ENCODE data around the gene GNB1L. TPM values are rescaled to one million over a fixed set of nuclear protein-coding genes. Genes with fewer than 3 reads are reported as not detected.

The GNB1L gene
- total RNA-seq, 5 donors from 2014 or later (not counting 1 experiment from before 2014, with no cell fraction given) = 4.8 to 13.7 (median 12.9) TPM

DNA sequence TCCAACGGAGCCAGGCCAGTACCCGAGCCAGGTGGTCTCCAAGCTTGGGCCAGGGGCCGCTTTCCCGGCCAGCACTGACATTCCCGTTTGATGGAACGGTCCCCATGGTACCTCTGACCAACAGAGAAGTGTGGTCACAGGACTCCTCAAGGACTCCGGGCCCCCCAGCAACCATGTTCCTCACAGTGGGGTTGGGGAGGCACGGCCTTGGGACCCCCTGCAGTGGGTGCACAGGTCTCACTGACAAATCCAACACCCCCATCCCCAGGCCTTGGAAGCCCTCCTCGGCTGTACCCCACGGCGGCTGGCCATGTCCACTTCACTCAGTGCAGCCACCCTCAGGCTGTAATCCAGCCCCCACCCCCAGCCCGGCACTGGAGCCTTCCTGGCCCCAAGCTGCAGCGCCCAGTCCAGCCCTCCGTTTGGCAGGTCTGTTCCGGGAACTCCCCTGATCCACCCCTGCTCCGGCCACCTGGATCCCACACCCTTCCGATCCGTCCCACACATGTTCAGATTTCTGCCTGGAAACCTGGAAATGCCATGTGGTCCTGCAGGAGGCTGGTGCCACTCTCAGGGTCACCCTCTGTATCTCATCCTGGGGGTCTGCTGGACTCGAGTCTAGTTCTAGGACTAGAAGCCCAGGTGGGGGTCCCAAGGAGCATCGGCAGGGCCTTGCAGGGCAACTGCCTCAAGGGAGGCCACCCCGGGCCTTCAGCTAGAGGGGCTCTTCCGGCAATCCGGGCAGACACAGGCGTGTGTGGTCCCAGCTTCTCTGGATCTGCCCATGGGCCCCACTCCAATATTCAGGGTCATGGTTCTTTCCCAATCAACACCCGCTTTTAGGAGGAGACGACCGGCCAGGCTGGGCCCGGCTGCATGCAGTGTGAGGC lies 67.5 kb downstream of the GNB1L start:
- peaks cover 0 to 17% of the 10 kb centered on the region in 2 experiments for H3K27me3 ChIP-seq (replicated peaks in 1 of 2; ENCODE audit: control insufficient read depth in 2 of 2, extremely low read depth in 1 of 2, insufficient read depth in 2 of 2, low read length in 1 of 2)
- POLR2A ChIA-PET = no interaction called here
- no peaks in the 10 kb centered on the region for H3K4me1 Mint-ChIP-seq
- no peak overlapping the region for H3K4me3 ChIP-seq (ENCODE audit: control insufficient read depth in 1 of 2, extremely low read depth in 1 of 2, low read length in 1 of 2)
- H3K9me3 ChIP-seq = no peaks in the 10 kb centered on the region
- DNase-seq = no peak
- over 99% methylated on average over 20 of the region's 28 CpGs for WGBS (ENCODE audit: insufficient coverage)
- peaks cover 38% of the 10 kb centered on the region for H3K36me3 Mint-ChIP-seq
- peaks cover 0 to 4% (median 4%) of the 10 kb centered on the region in 3 donors for H3K9me3 Mint-ChIP-seq
- H3K27ac ChIP-seq (ENCODE audit: low read length) = no peak overlapping the region
- H3K4me3 Mint-ChIP-seq = no peak overlapping the region
- CTCF ChIA-PET = no interaction called here
- H3K4me1 ChIP-seq (ENCODE audit: control insufficient read depth in 1 of 2, extremely low read depth in 1 of 2, insufficient read depth in 2 of 2, low read length in 2 of 2) = no peaks in the 10 kb centered on the region
- H3K27ac Mint-ChIP-seq = no peak overlapping the region
- H3K27me3 Mint-ChIP-seq = peaks cover 0 to 2% of the 10 kb centered on the region in 2 donors
- H3K36me3 ChIP-seq (ENCODE audit: control insufficient read depth in 2 of 2, extremely low read depth in 1 of 2, insufficient read depth in 1 of 2, low read length in 1 of 2) = peaks cover 0 to 3% of the 10 kb centered on the region in 2 donors
- ATAC-seq (replicated peaks in 1 of 4) = no peak

DNA sequence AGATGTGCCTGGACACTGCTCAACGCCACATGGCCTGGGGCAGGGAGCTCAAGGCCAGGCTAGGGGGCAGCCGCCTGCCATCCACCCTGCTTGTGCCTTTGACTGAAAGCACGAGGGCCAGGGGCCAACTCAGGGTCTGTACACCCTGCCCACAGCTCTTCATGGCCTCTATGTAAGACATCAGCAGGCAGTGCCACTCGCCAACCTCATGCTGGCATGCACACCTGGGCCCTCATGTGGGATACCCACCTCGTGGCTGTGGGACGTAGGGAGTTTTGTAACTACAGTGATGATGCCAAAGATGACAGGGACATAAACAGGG lies 68.4 kb downstream of the GNB1L start:
- no peak overlapping the region for H3K27ac ChIP-seq (ENCODE audit: low read length)
- 90% methylated on average over 6 of the region's 6 CpGs for WGBS (ENCODE audit: insufficient coverage)
- ChIA-PET POLR2A (no interaction called here), CTCF (no interaction called here)
- Mint-ChIP-seq H3K27me3 (peaks cover 0 to 4% of the 10 kb centered on the region in 2 donors), H3K9me3 (no peaks in the 10 kb centered on the region), H3K36me3 (peaks cover 28% of the 10 kb centered on the region), H3K4me1 (no peaks in the 10 kb centered on the region), H3K27ac (no peak overlapping the region), H3K4me3 (no peak overlapping the region)
- H3K9me3 ChIP-seq = no peaks in the 10 kb centered on the region
- peaks cover 0 to 17% of the 10 kb centered on the region in 2 experiments for H3K27me3 ChIP-seq (replicated peaks in 1 of 2; ENCODE audit: control insufficient read depth in 2 of 2, extremely low read depth in 1 of 2, insufficient read depth in 2 of 2, low read length in 1 of 2)
- no peaks in the 10 kb centered on the region for H3K4me1 ChIP-seq (ENCODE audit: control insufficient read depth in 1 of 2, extremely low read depth in 1 of 2, insufficient read depth in 2 of 2, low read length in 2 of 2)
- DNase-seq (no peak), ATAC-seq (replicated peaks in 1 of 4) (no peak)
- peaks cover 0 to 3% of the 10 kb centered on the region in 2 donors for H3K36me3 ChIP-seq (ENCODE audit: control insufficient read depth in 2 of 2, extremely low read depth in 1 of 2, insufficient read depth in 1 of 2, low read length in 1 of 2)
- H3K4me3 ChIP-seq (ENCODE audit: control insufficient read depth in 1 of 2, extremely low read depth in 1 of 2, low read length in 1 of 2) = no peak overlapping the region

- Mint-ChIP-seq H3K4me3 (no peak overlapping the region), H3K27ac (no peak overlapping the region), H3K9me3 (no peaks in the 10 kb centered on the region), H3K27me3 (peaks cover 0 to 4% of the 10 kb centered on the region in 2 donors), H3K36me3 (peaks cover 25% of the 10 kb centered on the region), H3K4me1 (peaks cover 0 to 3% (median 0%) of the 10 kb centered on the region in 3 donors)
- WGBS (ENCODE audit: insufficient coverage) = 86% methylated on average over 11 of the region's 22 CpGs
- ChIA-PET CTCF (no interaction called here), POLR2A (no interaction called here)
- ATAC-seq (replicated peaks in 1 of 4) = no peak
- H3K4me1 ChIP-seq (ENCODE audit: control insufficient read depth in 1 of 2, extremely low read depth in 1 of 2, insufficient read depth in 2 of 2, low read length in 2 of 2) = no peaks in the 10 kb centered on the region
- no peak overlapping the region for H3K27ac ChIP-seq (ENCODE audit: low read length)
- H3K4me3 ChIP-seq (ENCODE audit: control insufficient read depth in 1 of 2, extremely low read depth in 1 of 2, low read length in 1 of 2) = no peak overlapping the region
- no peaks in the 10 kb centered on the region for H3K9me3 ChIP-seq
- H3K36me3 ChIP-seq (ENCODE audit: control insufficient read depth in 2 of 2, extremely low read depth in 1 of 2, insufficient read depth in 1 of 2, low read length in 1 of 2) = peaks cover 0 to 3% of the 10 kb centered on the region in 2 donors
- H3K27me3 ChIP-seq (replicated peaks in 1 of 2; ENCODE audit: control insufficient read depth in 2 of 2, extremely low read depth in 1 of 2, insufficient read depth in 2 of 2, low read length in 1 of 2) = peaks cover 0 to 17% of the 10 kb centered on the region in 2 experiments
- DNase-seq = no peak
Observed at GRCh38 chr22:19785461-19786263, 69.0 kb downstream of the GNB1L start.

- peaks cover 6 to 11% (median 6%) of the 10 kb centered on the region in 3 donors for H3K4me1 Mint-ChIP-seq
- ATAC-seq (replicated peaks in 1 of 4) = no peak
- no peaks in the 10 kb centered on the region for H3K4me1 ChIP-seq (ENCODE audit: control insufficient read depth in 1 of 2, extremely low read depth in 1 of 2, insufficient read depth in 2 of 2, low read length in 2 of 2)
- peaks cover 15% of the 10 kb centered on the region for H3K36me3 Mint-ChIP-seq
- H3K27me3 ChIP-seq (replicated peaks in 1 of 2; ENCODE audit: control insufficient read depth in 2 of 2, extremely low read depth in 1 of 2, insufficient read depth in 2 of 2, low read length in 1 of 2) = peaks cover 0 to 19% of the 10 kb centered on the region in 2 experiments
- H3K27me3 Mint-ChIP-seq = peaks cover 3 to 13% of the 10 kb centered on the region in 2 donors
- no peak overlapping the region for H3K4me3 Mint-ChIP-seq
- no peak overlapping the region for H3K27ac Mint-ChIP-seq
- no peak overlapping the region for H3K27ac ChIP-seq (ENCODE audit: low read length)
- no peaks in the 10 kb centered on the region for H3K9me3 Mint-ChIP-seq
- WGBS (ENCODE audit: insufficient coverage) = 95% methylated on average over 28 of the region's 33 CpGs
- ChIA-PET CTCF (no interaction called here), POLR2A (no interaction called here)
- peaks cover 0 to 3% of the 10 kb centered on the region in 2 donors for H3K36me3 ChIP-seq (ENCODE audit: control insufficient read depth in 2 of 2, extremely low read depth in 1 of 2, insufficient read depth in 1 of 2, low read length in 1 of 2)
- no peaks in the 10 kb centered on the region for H3K9me3 ChIP-seq
- no peak overlapping the region for H3K4me3 ChIP-seq (ENCODE audit: control insufficient read depth in 1 of 2, extremely low read depth in 1 of 2, low read length in 1 of 2)
- no peak for DNase-seq
Observed at GRCh38 chr22:19784384-19785175, 70.1 kb downstream of the GNB1L start.

DNA sequence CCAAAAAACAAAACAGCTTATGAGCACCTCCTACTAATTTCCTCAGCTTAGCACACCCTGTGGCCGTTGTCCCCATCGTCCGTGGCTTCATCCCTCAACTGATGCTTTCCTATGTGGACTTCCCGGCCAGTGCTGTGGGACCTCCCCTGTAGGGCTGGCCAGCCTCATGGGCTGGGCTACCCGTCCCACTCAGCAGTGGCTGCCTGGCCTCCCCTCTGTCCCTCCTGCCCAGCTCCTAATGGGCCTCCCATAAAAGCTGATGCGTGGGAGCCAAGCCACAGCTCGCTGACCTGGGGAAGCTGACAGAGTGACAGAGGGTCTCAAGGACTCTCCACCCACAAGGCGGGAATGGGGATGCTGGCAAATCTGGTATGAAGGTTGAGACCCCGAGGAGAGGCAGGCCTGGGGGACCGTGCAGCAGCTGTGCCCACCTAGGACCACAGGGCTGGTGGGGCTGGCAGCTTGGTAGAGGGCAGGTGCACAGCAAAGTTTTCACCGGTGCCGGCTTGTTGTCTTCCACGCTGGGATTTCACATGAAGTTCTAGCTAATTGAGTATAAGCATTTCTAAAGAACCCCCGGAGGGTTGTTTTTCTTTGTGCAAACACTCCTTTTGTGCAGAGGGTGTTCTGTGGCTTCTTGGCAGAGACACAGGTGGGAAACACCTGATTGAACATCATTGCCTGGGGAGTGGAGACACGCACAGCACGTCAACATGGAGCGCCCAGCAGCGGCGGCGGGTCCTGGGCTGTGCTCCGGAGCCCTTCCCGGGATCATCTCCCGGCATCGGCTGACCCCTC lies 70.9 kb downstream of the GNB1L start:
- ATAC-seq (replicated peaks in 1 of 4) = no peak
- peaks cover 6 to 11% (median 6%) of the 10 kb centered on the region in 3 donors for H3K4me1 Mint-ChIP-seq
- POLR2A ChIA-PET = no interaction called here
- no peak for DNase-seq
- H3K4me3 Mint-ChIP-seq = no peak overlapping the region
- H3K9me3 Mint-ChIP-seq = no peaks in the 10 kb centered on the region
- H3K36me3 Mint-ChIP-seq = peaks cover 14% of the 10 kb centered on the region
- Histone ChIP-seq H3K27ac (ENCODE audit: low read length) (no peak overlapping the region), H3K27me3 (replicated peaks in 1 of 2; ENCODE audit: control insufficient read depth in 2 of 2, extremely low read depth in 1 of 2, insufficient read depth in 2 of 2, low read length in 1 of 2) (peaks cover 0 to 21% of the 10 kb centered on the region in 2 experiments), H3K4me1 (ENCODE audit: control insufficient read depth in 1 of 2, extremely low read depth in 1 of 2, insufficient read depth in 2 of 2, low read length in 2 of 2) (no peaks in the 10 kb centered on the region), H3K9me3 (no peaks in the 10 kb centered on the region), H3K36me3 (ENCODE audit: control insufficient read depth in 2 of 2, extremely low read depth in 1 of 2, insufficient read depth in 1 of 2, low read length in 1 of 2) (peaks cover 0 to 3% of the 10 kb centered on the region in 2 donors), H3K4me3 (ENCODE audit: control insufficient read depth in 1 of 2, extremely low read depth in 1 of 2, low read length in 1 of 2) (no peak overlapping the region)
- CTCF ChIA-PET = interaction anchor here in 1 of 2 donors (0.6 kb wide), 1 partner anchor 175 kb away, joined by 4 read pairs; no protein-coding TSS in a partner anchor
- no peak overlapping the region for H3K27ac Mint-ChIP-seq
- H3K27me3 Mint-ChIP-seq = peaks cover 3 to 19% of the 10 kb centered on the region in 2 donors
- WGBS (ENCODE audit: insufficient coverage) = 95% methylated on average over 23 of the region's 24 CpGs

All from T-cell (primary cell).